Kidney (tissue), 14 donors: Measurements from ENCODE around the gene CSNK1G2. TPM values are rescaled to one million over a fixed set of nuclear protein-coding genes. Genes with fewer than 3 reads are reported as not detected.

Source experiments
- DNase-seq, 5 donors: peaks; one replicate each; pipeline ENCODE4 v3.0.0-alpha.2; 2013 to 2020
- FAIRE-seq: peaks from 2 replicates; lab custom pipeline; 2012; peaks lifted over from hg19 to GRCh38; lab: Jason Lieb, UNC
- H3K27ac ChIP-seq, 2 donors: one replicate each; pipeline ENCODE4 v1.7.0; 2013; ENCODE audit warnings: low read depth in 2 of 2, low read length in 2 of 2, inconsistent platforms in 1 of 2
- H3K27me3 ChIP-seq: one replicate; pipeline ENCODE4 v1.7.1; 2013; ENCODE audit warnings: low read length, inconsistent platforms; ENCODE audit not compliant: control insufficient read depth, insufficient read depth
- H3K36me3 ChIP-seq, 3 donors: one replicate each; pipeline versions ENCODE4 v1.7.0 to v1.7.1; 2013; ENCODE audit warnings: low read length in 3 of 3, control low read depth in 1 of 3, inconsistent platforms in 1 of 3; ENCODE audit not compliant: insufficient read depth in 3 of 3, control insufficient read depth in 2 of 3
- H3K4me1 ChIP-seq, 3 donors: one replicate each; pipeline versions ENCODE4 v1.7.0 to v1.7.1; 2013; ENCODE audit warnings: low read length in 3 of 3, inconsistent platforms in 1 of 3, low read depth in 1 of 3; ENCODE audit not compliant: control insufficient read depth in 2 of 3, insufficient read depth in 2 of 3
- H3K4me3 ChIP-seq, 3 donors: one replicate each; pipeline versions ENCODE4 v1.7.0 to v1.8.1; 2013; ENCODE audit warnings: low read length in 3 of 3, control low read depth in 1 of 3, inconsistent platforms in 1 of 3
- H3K9ac ChIP-seq, 3 donors: one replicate each; pipeline versions ENCODE4 v1.7.0 to v1.7.1; 2013; ENCODE audit warnings: low read length in 3 of 3, control low read depth in 1 of 3, inconsistent platforms in 1 of 3
- H3K9me3 ChIP-seq, 3 donors: one replicate each; pipeline versions ENCODE4 v1.7.0 to v1.7.1; 2013; ENCODE audit warnings: low read length in 3 of 3, control low read depth in 1 of 3, inconsistent platforms in 1 of 3; ENCODE audit not compliant: control insufficient read depth in 2 of 3, insufficient read depth in 1 of 3
- intact Hi-C: fragments of 100-400 bp; cut with DNase I; formaldehyde crosslinking; loops from one replicate; pipeline ENCODE4 v1.11.1; 2022
- polyA plus RNA-seq: library from polyadenylated mRNA; stranded (reverse); fragments of 350-450 nt; fragmentation: Illumina TruSeq; extraction: RNeasy Lipid Tissue Mini Kit (QIAGEN cat#74804); gene quantifications from one replicate; pipeline ENCODE4 v1.2.3, GENCODE V29; 2014; ENCODE audit warnings: low read depth, low replicate concordance; ENCODE audit not compliant: insufficient read depth
- total RNA-seq: library from RNA; stranded (reverse); fragmentation: NEBNext Ultra II Directional; extraction: Animal tissue kit (Norgen Biotek cat#: 25700); gene quantifications from one replicate; pipeline ENCODE4 v1.2.1, GENCODE V29; 2021
- TF ChIP-seq, protein P1 (sequence below): IDR thresholded peaks from 3 replicates; pipeline ENCODE4 v1.5.1; 2012; ENCODE audit warnings: mild to moderate bottlenecking, moderate library complexity, borderline replicate concordance; ENCODE audit not compliant: insufficient read depth; ENCODE audit errors: extremely low read depth
- donor health status: control.
- donor health status: control.
- donor health status: control.
- donor health status: control.
- donor health status: control.
- donor health status: DM: yes; HTN: yes; CAD: no.
- donor health status: Normal renal cell carcinoma (clear cell type).

Gene CSNK1G2
- total and polyA plus RNA-seq, 2 donors from 2014 or later, result 33.1 to 66.2 TPM

DNA sequence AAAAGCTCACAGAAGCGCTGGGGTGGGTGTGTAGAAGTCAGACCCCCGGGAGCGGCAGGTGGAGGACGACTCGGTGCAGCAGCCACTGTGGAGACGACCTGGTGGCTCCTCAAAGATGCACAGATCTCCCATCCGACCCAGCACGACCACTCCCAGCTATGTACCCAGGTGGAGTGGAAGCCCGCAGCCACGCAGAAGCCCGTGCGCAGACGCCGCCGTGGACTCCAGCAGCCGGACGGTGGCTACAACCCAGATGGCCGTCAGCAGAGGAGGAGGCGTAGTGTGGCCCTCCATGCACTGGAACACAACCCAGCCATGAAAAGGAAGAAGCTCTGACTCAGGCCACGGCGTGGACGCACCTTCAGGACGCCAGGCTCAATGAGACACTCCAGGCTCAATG lies 21.7 kb downstream of the CSNK1G2 start:
- intact Hi-C loops, result no loop called here
- Histone ChIP-seq H3K9ac (no peak overlapping the region), H3K9me3 (no peaks in the 10 kb centered on the region), H3K27me3 (no peaks in the 10 kb centered on the region), H3K27ac (no peak overlapping the region), H3K36me3 (no peaks in the 10 kb centered on the region), H3K4me1 (peaks cover 0 to 14% (median 4%) of the 10 kb centered on the region in 3 donors), H3K4me3 (no peak overlapping the region)
- FAIRE-seq (no peak), DNase-seq (peak in 1 of 5 donors; percentile 73)
- TF ChIP-seq, protein P1, sequence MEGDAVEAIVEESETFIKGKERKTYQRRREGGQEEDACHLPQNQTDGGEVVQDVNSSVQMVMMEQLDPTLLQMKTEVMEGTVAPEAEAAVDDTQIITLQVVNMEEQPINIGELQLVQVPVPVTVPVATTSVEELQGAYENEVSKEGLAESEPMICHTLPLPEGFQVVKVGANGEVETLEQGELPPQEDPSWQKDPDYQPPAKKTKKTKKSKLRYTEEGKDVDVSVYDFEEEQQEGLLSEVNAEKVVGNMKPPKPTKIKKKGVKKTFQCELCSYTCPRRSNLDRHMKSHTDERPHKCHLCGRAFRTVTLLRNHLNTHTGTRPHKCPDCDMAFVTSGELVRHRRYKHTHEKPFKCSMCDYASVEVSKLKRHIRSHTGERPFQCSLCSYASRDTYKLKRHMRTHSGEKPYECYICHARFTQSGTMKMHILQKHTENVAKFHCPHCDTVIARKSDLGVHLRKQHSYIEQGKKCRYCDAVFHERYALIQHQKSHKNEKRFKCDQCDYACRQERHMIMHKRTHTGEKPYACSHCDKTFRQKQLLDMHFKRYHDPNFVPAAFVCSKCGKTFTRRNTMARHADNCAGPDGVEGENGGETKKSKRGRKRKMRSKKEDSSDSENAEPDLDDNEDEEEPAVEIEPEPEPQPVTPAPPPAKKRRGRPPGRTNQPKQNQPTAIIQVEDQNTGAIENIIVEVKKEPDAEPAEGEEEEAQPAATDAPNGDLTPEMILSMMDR, result no peak

DNA sequence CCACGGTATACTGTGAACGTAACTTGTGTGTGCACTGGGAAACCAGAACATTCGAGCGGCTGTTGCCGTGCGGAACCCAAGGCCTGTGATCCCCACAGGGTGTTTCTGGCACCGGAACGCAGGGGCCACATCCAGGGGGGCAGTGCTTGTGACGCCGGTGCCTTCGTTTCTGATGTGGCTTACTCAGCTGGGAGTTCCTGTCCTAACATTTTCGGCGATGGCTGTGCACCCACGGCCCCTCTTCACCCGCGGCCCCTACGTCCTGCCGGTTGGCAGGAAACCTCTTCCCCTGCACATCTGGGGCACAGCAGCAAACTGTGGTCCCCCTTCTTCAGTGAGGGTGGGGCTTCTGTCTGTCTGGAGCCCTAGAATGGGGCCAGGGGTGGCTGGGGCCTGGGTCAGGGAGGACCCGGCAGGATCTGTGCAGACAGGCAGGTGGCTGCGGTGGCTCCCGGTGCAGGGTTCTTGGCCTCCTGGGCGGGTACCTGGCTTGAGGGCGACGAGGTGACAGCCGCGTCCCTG lies 26.2 kb downstream of the CSNK1G2 start:
- intact Hi-C loops, result no loop called here

DNA sequence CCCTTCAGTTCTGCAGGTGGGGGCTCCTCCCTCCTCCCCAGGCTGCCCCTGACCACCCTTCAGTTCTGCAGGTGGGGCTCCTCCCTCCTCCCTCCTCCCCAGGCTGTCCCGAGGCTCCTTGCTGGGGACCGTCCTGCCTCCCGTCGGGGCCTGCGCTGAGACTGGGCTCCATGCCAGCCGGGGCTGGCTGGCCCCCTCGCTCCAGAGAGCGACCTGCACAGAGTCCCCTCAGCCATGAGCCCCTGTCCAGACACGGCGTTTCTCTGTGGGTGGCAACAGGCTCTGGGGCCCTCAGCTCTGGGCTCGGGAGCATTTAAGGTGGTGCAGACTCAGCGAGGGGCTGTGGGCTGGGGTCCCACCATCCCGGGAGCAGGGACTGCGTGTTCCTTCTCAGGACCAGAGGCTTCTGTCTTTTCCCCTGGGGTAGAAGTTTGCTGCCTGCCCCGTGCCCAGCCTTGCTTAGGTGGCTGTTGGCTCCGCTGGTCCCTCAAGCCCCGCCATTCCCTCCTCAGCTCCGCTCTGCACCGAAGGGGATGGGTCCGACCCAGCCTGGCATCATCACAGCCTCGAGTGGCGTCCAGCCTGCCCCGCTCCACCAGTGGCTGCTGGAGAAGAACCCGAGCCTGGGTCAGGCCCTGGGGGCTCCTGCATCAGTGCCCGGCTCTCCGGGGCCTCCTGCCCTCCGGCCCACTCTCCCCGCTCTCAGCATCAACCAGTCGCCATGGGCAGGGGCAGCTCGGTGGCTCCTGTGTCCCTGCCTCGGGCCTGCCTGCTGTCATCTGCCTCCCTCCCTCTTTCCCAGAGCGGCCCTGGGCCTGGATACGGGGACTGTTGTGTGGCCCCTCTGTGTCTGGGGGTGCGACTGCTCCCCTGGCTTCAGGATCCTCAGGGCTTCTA lies 27.6 kb downstream of the CSNK1G2 start:
- TF ChIP-seq, protein P1, result no peak
- Histone ChIP-seq H3K27me3 (no peaks in the 10 kb centered on the region), H3K4me1 (no peaks in the 10 kb centered on the region), H3K4me3 (no peak overlapping the region), H3K9ac (no peak overlapping the region), H3K27ac (no peak overlapping the region), H3K9me3 (no peaks in the 10 kb centered on the region), H3K36me3 (no peaks in the 10 kb centered on the region)
- no peak for FAIRE-seq
- peak in 3 of 5 donors; percentile 16 to 65 (median 57) for DNase-seq
- intact Hi-C loops, result no loop called here

More for the DNA sequence above, 26.2 kb downstream of the CSNK1G2 start:
- no peak overlapping the region for H3K27ac ChIP-seq
- H3K27me3 ChIP-seq, result no peaks in the 10 kb centered on the region
- H3K4me3 ChIP-seq, result no peak overlapping the region
- no peaks in the 10 kb centered on the region for H3K36me3 ChIP-seq
- DNase-seq (peak in 1 of 5 donors; percentile 75), FAIRE-seq (no peak)
- no peaks in the 10 kb centered on the region for H3K9me3 ChIP-seq
- no peak overlapping the region for H3K9ac ChIP-seq
- TF ChIP-seq, protein P1, result no peak
- H3K4me1 ChIP-seq, result peaks cover 0 to 3% (median under 1%) of the 10 kb centered on the region in 3 donors
